Measurements from ENCODE around the gene SAMD3.

DNA sequence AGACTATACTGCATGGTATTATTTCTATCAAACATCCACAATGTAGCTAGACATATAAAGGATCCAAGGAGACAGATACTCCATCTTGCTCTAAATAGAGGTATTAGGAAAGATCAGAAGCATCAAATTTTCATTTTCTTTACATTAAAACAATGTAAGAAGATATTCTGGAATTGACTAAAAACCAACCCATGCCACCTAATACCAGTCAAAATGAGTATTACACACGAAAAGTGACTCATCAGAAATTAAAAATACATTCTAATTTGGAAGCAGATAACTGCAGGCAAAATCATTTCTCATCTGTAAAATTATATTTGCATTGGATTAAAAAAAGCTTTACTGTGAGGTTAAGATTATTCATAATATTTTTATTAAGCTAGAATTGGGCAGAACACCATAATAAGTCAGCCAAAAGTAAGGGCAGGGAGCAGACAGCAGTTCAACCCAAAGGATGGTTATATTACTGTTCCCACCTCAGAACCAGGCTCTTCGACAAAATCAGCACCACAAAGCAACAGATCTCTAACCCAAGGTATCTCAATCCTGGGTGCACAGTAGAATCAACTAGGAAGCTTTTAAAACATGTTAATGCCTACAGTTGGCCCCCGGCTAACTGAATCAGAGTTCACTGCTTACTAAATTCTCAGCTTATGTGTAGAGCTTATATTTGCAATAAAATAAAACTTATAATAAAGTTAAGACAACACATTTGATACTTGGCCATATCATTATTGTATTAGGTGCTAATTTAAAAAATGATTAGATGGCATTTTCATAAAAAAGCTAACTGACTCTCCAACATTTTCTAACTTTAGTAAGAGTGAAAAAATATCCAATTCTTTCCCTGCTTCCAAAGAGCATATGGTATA lies 35.2 kb downstream of the SAMD3 start:
- TF ChIP-seq CTCF (IDR thresholded peaks at IDR 0.05) (no peak), POLR2AphosphoS5 (IDR thresholded peaks at IDR 0.05) (no peak)
